Caki2 (cell line): Measurements from ENCODE around the gene PKDCC. TPM values are rescaled to one million over a fixed set of nuclear protein-coding genes. Genes with fewer than 3 reads are reported as not detected.

ENCODE experiments used
- DNase-seq: peaks from one replicate; pipeline ENCODE4 v3.0.0-alpha.2; 2015; ENCODE audit warnings: low read depth
- in situ Hi-C: cut with HindIII; loops from 2 replicates; pipeline ENCODE4 v1.10.0; 2016; ENCODE audit warnings: low sequenced_read_pairs, low pct_unique_long_range_greater_than_20kb, mixed read lengths
- total RNA-seq: library from RNA; depleted of rRNA; stranded (reverse); fragments of >200 nt; shearing (Covaris generic); gene quantifications from 2 replicates; pipeline ENCODE4 v1.2.3, GENCODE V29; 2014; ENCODE audit warnings: low replicate concordance

PKDCC gene
- total RNA-seq, 1 experiment from 2014 or later: 2.1 TPM

DNA sequence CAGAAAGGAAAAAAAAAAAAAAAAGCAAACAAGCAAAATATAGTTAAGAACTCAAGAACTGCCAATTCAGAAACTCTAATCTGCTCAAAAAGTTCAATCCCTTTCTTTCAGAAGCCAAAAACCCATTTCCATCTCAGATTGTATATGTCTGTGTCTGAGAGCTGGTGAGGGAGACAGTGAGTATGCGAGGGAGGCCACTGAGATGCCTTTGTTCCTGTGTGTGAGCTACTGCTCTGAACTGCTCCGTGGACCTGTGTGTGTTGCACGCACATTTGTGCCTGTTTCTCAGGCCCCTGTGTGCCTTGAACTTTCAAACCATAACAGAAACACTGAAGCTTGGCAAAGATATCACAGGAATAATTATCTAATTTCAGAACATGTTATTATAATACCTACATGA is 2.5 kb upstream of the PKDCC start:
- in situ Hi-C loops: no loop called here
- DNase-seq: no peak

GRCh38 chr2:42045848-42046748 is 1.7 kb upstream of the PKDCC start:
- no peak for DNase-seq
- in situ Hi-C loops: no loop called here

GRCh38 chr2:42046819-42047487 is 868 bp upstream of the PKDCC start:
- DNase-seq: peak; percentile 13
- in situ Hi-C loops: no loop called here

GRCh38 chr2:42048299-42049220 is 739 bp downstream of the PKDCC start:
- in situ Hi-C loops: no loop called here
- DNase-seq: no peak

DNA sequence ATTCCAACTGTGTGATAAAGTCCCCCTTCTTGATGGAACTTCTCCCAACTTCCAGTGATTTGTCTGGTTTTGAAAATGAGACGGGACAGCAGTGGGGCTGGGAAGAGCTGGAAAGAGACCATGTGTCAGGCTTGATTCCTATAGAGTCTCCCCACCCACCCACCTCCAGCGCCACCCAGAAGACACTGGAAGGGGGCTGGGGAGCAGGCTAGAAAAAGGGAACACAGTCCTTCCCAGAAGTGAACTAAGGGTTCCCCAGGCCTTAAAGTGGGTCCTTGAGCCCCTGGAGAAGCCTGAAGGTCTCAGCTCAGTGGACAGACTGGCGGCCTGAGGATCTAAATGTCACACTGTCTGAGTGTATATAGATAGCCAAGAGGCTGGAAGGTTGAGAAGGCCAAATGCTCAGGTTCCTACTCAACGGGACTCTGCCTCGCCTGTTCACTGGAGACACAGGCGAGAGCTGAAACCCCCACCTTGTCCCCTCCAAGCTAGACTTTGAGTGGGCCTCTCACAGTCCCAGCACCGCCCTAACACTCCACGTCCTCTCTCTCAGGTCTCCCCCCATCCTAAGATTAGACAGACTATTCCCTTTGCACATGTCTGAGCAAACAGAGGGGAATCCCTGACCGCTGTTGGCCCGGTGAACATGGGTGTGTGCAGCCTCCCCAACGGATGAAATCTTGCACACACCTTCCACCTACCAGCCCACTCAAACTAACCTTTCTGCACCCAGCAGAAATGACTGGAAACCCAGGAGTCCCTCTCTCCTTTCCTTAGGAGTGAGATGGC is 1.6 kb downstream of the PKDCC start:
- no peak for DNase-seq
- in situ Hi-C loops: no loop called here

DNA sequence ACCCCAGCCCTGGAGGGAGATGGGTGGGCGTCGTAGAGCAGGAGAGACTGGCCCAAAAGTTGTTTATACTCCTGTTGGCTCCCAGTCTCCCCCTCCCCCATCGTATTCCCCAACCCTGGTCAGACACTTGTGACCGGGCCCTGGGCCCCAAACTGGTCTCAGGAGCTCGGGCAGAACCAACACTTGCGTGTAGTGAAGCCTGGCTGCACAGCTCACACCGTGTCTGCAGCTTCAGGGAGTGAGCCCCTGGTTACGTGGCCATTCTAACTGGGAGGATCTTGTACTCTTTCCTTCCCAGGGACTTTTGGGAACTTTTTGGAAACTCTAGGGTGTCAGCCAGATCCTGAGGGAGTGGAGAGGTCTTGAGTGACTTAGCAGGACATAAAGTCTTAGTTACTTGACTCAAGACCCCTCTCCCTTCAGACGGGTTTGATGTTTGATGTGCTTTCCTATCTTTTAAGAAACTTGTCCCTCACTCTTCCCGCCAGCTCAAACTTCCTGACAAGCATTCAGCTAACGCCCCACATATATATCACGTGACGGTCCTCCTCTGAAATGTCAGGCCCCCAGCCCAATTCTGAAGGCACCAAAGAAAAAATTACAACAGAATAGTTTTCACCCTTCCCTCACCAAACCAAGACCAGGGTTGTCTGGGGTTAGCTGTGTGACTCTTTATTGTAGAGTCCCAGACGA is 2.3 kb downstream of the PKDCC start:
- in situ Hi-C loops: no loop called here

GRCh38 chr2:42050703-42051542 is 3.1 kb downstream of the PKDCC start:
- DNase-seq: no peak
- in situ Hi-C loops: no loop called here

More for the DNA sequence above, 2.3 kb downstream of the PKDCC start:
- DNase-seq: no peak

DNA sequence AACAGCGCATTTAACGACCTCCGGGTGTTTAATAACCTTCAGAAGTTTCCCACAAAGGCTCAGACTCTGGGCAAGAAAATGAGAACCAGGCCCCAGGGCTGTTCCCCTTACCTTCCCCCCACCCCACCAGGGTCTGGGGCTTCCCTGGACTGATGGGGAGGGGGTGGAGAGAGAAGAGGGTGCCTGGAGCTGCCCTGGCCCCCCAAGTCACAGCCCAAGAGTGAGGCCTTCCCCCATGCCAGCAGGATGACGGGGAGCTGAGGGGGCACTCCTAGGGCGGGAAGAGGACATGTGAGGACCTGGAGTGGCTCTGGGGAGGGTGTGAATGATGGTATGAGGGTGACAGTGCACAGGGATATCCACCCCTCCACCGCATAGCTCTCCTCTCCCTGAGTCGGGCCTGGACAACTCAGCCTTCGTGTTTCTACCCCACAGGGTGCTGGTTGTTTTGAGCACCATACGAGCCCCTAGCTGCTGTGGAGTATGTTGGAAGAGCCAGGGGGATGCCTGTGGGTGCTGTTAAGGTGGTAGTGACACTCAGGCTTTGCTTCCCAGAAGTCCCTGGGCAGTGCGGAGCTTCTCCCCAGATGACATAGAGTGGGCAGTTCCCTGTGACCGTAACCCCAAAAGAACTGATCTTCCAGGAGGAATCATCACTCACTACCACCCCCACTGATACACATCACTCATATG is 3.9 kb downstream of the PKDCC start:
- no peak for DNase-seq
- in situ Hi-C loops: no loop called here

- in situ Hi-C loops: no loop called here
- DNase-seq: no peak
Observed at GRCh38 chr2:42052702-42053481, 5.1 kb downstream of the PKDCC start.

GRCh38 chr2:42053482-42053790 is 5.6 kb downstream of the PKDCC start:
- in situ Hi-C loops: no loop called here
- DNase-seq: no peak

- in situ Hi-C loops: no loop called here
- DNase-seq: no peak
Observed at GRCh38 chr2:42053791-42054701, 6.2 kb downstream of the PKDCC start.

DNA sequence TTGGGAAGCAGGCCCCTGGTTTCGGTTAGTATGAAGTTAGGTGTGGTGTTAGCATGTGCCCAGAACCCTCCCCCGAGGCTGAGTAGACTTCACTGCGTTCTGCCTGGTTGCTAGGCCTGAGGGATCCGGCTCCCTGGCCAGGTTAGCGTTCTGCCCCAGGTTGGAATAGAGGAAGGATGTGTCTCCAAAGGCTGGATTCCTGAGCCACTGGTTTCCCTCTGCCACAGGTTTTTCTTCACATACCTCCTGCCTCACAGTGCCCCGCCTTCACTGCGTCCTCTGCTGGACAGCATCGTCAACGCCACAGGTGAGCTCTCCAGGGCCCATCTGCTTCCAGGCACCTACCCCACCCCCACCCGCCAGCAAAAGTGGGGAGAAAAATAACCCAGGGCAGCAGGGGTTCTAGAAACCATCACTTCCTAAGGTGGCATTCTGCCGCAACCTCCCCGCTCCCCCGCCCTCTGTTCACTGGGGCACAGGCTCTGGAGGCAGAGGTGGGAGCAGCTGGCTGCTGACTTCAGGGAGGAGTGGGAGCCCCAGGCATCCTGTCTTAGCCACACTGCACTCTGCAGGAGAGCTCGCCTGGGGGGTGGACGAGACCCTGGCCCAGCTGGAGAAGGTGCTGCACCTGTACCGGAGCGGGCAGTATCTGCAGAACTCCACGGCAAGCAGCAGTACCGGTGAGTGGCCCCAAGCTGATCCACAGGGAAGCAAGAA is 7.1 kb downstream of the PKDCC start:
- no peak for DNase-seq
- in situ Hi-C loops: no loop called here

GRCh38 chr2:42055573-42056514 is 8.0 kb downstream of the PKDCC start:
- no peak for DNase-seq
- in situ Hi-C loops: no loop called here
